GM12878 (cell line): ENCODE data around the gene GPRC5D. TPM values are rescaled to one million over a fixed set of nuclear protein-coding genes. Genes with fewer than 3 reads are reported as not detected.

ENCODE experiments used
- ATAC-seq: fragments of 200-7000 bp; cut with Tn5 transposase; 3 replicates; pipeline ENCODE4 v1.9.1; 2020; ENCODE audit warnings: mild to moderate bottlenecking, moderate library complexity
- BruUV-seq: library from RNA; stranded (reverse); fragments of 400-500 nt; replicated peaks from 2 replicates; lab custom pipeline; 2021; lab: Mats Ljungman, UMichigan
- CTCF ChIA-PET: fragments of 300-600 bp; sonication (Branson Sonifier 250); formaldehyde crosslinking; extraction: SDS; loops from one replicate; lab custom pipeline; 2021; ENCODE audit warnings: inconsistent platforms; lab: Yijun Ruan, JAX
- POLR2A ChIA-PET: fragments of 350-600 bp; formaldehyde crosslinking; extraction: SDS; loops from one replicate; lab custom pipeline; 2021; ENCODE audit warnings: inconsistent platforms; lab: Charles Lee
- RAD21 ChIA-PET: fragments of 300-600 bp; sonication (Branson Sonifier 250); formaldehyde crosslinking; loops from one replicate; lab custom pipeline; 2023; ENCODE audit warnings: antibody characterized with exemption; ENCODE audit not compliant: unreplicated experiment; lab: Charles Lee
- SMC1A ChIA-PET: fragments of 300-600 bp; sonication (Branson Sonifier 250); formaldehyde crosslinking; loops from one replicate; lab custom pipeline; 2023; ENCODE audit not compliant: unreplicated experiment, uncharacterized antibody; lab: Charles Lee
- DNase-seq: peaks from one replicate; pipeline ENCODE4 v3.0.0-alpha.2; 2011; ENCODE audit warnings: low read depth, low spot score
- FAIRE-seq: peaks from 3 replicates; lab custom pipeline; 2011; peaks lifted over from hg19 to GRCh38; lab: Jason Lieb, UNC
- H2AFZ ChIP-seq: 2 replicates; pipeline ENCODE4 v1.6.0; 2011; ENCODE audit warnings: low read depth, low read length, control low read depth; ENCODE audit not compliant: control insufficient read depth
- H3K27ac ChIP-seq: 2 replicates; pipeline ENCODE4 v1.5.1; 2011; ENCODE audit warnings: control low read depth; ENCODE audit not compliant: control insufficient read depth, insufficient read depth
- H3K27me3 ChIP-seq, 2 experiments: replicated peaks in 1 of 2; 2 replicates each; pipeline versions ENCODE4 v1.6.0 to v1.6.1; 2011; ENCODE audit warnings: low read length in 1 of 2; ENCODE audit not compliant: control insufficient read depth in 2 of 2, insufficient read depth in 2 of 2
- H3K36me3 ChIP-seq, 2 experiments: 2 replicates each; pipeline ENCODE4 v1.5.1; 2011; ENCODE audit warnings: low read length in 1 of 2; ENCODE audit not compliant: control insufficient read depth in 2 of 2, insufficient read depth in 2 of 2
- H3K4me1 ChIP-seq: 2 replicates; pipeline ENCODE4 v1.6.1; 2011; ENCODE audit warnings: mild to moderate bottlenecking, low read length, moderate library complexity, mixed read lengths; ENCODE audit not compliant: control insufficient read depth, insufficient read depth
- H3K4me2 ChIP-seq: 2 replicates; pipeline ENCODE4 v1.6.0; 2011; ENCODE audit warnings: control low read depth; ENCODE audit not compliant: control insufficient read depth, insufficient read depth
- H3K4me3 ChIP-seq: fragments of 200-600 bp; sonication (generic); 2 replicates; pipeline ENCODE4 v1.5.1; 2016
- H3K79me2 ChIP-seq: 2 replicates; pipeline ENCODE4 v1.6.0; 2011; ENCODE audit warnings: low read length; ENCODE audit not compliant: control insufficient read depth, insufficient read depth
- H3K9ac ChIP-seq: 2 replicates; pipeline ENCODE4 v1.8.0; 2011; ENCODE audit warnings: low read length, control low read depth, mixed read lengths; ENCODE audit not compliant: control insufficient read depth, insufficient read depth
- H3K9me3 ChIP-seq: replicated peaks from 3 replicates; pipeline ENCODE4 v1.5.1; 2011; ENCODE audit warnings: mild to moderate bottlenecking, low read length; ENCODE audit not compliant: control insufficient read depth, insufficient read depth
- H4K20me1 ChIP-seq: 2 replicates; pipeline ENCODE4 v1.6.0; 2011; ENCODE audit not compliant: control insufficient read depth, insufficient read depth
- CBFB ChIP-seq: IDR thresholded peaks from 2 replicates; pipeline ENCODE4 v1.6.1; 2016; ENCODE audit warnings: antibody characterized with exemption, low read depth
- EGR1 ChIP-seq, 2 experiments: IDR thresholded peaks; 1 replicate in 1 of 2; 2 replicates in 1 of 2; pipeline ENCODE4 v1.6.1; 2011 to 2012; ENCODE audit warnings: low read depth in 2 of 2, low read length in 2 of 2, borderline replicate concordance in 1 of 2, mild to moderate bottlenecking in 1 of 2, moderate library complexity in 1 of 2
- ELK1 ChIP-seq: IDR thresholded peaks from 2 replicates; pipeline ENCODE4 v1.6.1; 2012; ENCODE audit warnings: low read depth, low read length, improper control_type of control experiment
- ETV6 ChIP-seq, 2 experiments: fragments of 450-650 bp in 1 of 2; IDR thresholded peaks in 1 of 2; conservative IDR thresholded peaks in 1 of 2; 2 replicates each; pipeline ENCODE4 v1.6.1; 2014; ENCODE audit warnings: antibody characterized with exemption in 1 of 2, borderline replicate concordance in 1 of 2, low read depth in 1 of 2, mild to moderate bottlenecking in 1 of 2, moderate library complexity in 1 of 2
- HCFC1 ChIP-seq: fragments of 150-350 bp; IDR thresholded peaks from 2 replicates; pipeline ENCODE4 v1.6.1; 2014; ENCODE audit warnings: low read length
- HDAC6 ChIP-seq: fragments of 200-600 bp; sonication (generic); IDR thresholded peaks from one replicate; pipeline ENCODE4 v1.8.0; 2017; ENCODE audit warnings: antibody characterized with exemption; ENCODE audit not compliant: unreplicated experiment
- IRF4 ChIP-seq: IDR thresholded peaks from 2 replicates; pipeline ENCODE4 v1.6.1; 2011; ENCODE audit warnings: low read depth, low read length
- JUND ChIP-seq: IDR thresholded peaks from 2 replicates; pipeline ENCODE4 v1.6.1; 2012; ENCODE audit warnings: low read depth, mild to moderate bottlenecking, low read length, improper control_type of control experiment, moderate library complexity
- KDM1A ChIP-seq: fragments of 200-600 bp; sonication (generic); IDR thresholded peaks from 2 replicates; pipeline ENCODE4 v1.6.1; 2016; ENCODE audit warnings: borderline replicate concordance
- KLF5 ChIP-seq: fragments of 450-650 bp; IDR thresholded peaks from 2 replicates; pipeline ENCODE4 v1.6.1; 2014; ENCODE audit warnings: mild to moderate bottlenecking; ENCODE audit not compliant: partially characterized antibody
- RB1 ChIP-seq: fragments of 450-650 bp; formaldehyde crosslinking; IDR thresholded peaks from 2 replicates; pipeline ENCODE4 v1.6.1; 2017; ENCODE audit warnings: mild to moderate bottlenecking, borderline replicate concordance
- RBBP5 ChIP-seq: fragments of 200-600 bp; sonication (generic); conservative IDR thresholded peaks from 2 replicates; pipeline ENCODE4 v1.6.1; 2016
- TCF12 ChIP-seq: IDR thresholded peaks from 2 replicates; pipeline ENCODE4 v1.6.1; 2011; ENCODE audit warnings: low read depth, mild to moderate bottlenecking, low read length
- WGBS: methylation state at CpG from one replicate; pipeline ENCODE4 v1.1.6; 2016; ENCODE audit warnings: low lambda C conversion rate; ENCODE audit not compliant: insufficient replicate concordance, insufficient coverage; ENCODE audit errors: missing lambda C conversion rate; 5-methylcytosine and 5-hydroxymethylcytosine counted together
- in situ Hi-C: fragments of 300-500 bp; cut with MboI; formaldehyde crosslinking; loops from 9 replicates; pipeline ENCODE4 v1.14.3; 2018; ENCODE audit warnings: mixed read lengths
- intact Hi-C: fragments of 100-400 bp; cut with micrococcal nuclease; formaldehyde crosslinking; loops from one replicate; pipeline ENCODE4 v1.14.2; 2022; ENCODE audit not compliant: unreplicated experiment
- polyA plus RNA-seq, 11 experiments: library from polyadenylated mRNA; depleted of rRNA in 4 of 11; unstranded in 6 of 11; stranded (reverse) in 5 of 11; fragments of >200 nt; fragmentation: Nextera tagmentation in 4 of 11; fragmentation: Illumina TruSeq in 1 of 11; extraction: Ambion mirVana in 4 of 11; extraction: Trizol in 1 of 11; gene quantifications; 1 replicate in 1 of 11; 2 replicates in 10 of 11; pipeline versions ENCODE4 v1.2.1 to v1.2.3, GENCODE V29; 2011 to 2016; ENCODE audit warnings: inconsistent platforms in 2 of 11, missing spikeins in 2 of 11, low read depth in 1 of 11
- total RNA-seq, 4 experiments: library from RNA; depleted of rRNA in 3 of 4; stranded (reverse); fragments of >200 nt in 3 of 4; fragmentation: Illumina TruSeq in 1 of 4; extraction: Trizol in 1 of 4; gene quantifications; 2 replicates each; pipeline versions ENCODE4 v1.2.1 to v1.2.3, GENCODE V29; 2013 to 2021
- TF ChIP-seq, protein P1 (sequence below): IDR thresholded peaks from 2 replicates; pipeline ENCODE4 v1.6.1; 2012; ENCODE audit warnings: low read depth, low read length, improper control_type of control experiment
- TF ChIP-seq, protein P2 (sequence below): fragments of 450-650 bp; formaldehyde crosslinking; IDR thresholded peaks from 2 replicates; pipeline ENCODE4 v1.5.0; 2022; ENCODE audit warnings: mild to moderate bottlenecking, missing genetic modification characterization
- TF ChIP-seq, protein P3 (sequence below): fragments of 450-650 bp; IDR thresholded peaks from 2 replicates; pipeline ENCODE4 v1.6.1; 2017; ENCODE audit warnings: low read depth, mild to moderate bottlenecking, moderate library complexity

Gene GPRC5D
- total and polyA plus RNA-seq, 10 of the 15 experiments (the other 5 are each of a cell fraction or from before 2014, with no cell fraction given), result 0.18 to 0.90 (median 0.37) TPM; not detected in 3

DNA sequence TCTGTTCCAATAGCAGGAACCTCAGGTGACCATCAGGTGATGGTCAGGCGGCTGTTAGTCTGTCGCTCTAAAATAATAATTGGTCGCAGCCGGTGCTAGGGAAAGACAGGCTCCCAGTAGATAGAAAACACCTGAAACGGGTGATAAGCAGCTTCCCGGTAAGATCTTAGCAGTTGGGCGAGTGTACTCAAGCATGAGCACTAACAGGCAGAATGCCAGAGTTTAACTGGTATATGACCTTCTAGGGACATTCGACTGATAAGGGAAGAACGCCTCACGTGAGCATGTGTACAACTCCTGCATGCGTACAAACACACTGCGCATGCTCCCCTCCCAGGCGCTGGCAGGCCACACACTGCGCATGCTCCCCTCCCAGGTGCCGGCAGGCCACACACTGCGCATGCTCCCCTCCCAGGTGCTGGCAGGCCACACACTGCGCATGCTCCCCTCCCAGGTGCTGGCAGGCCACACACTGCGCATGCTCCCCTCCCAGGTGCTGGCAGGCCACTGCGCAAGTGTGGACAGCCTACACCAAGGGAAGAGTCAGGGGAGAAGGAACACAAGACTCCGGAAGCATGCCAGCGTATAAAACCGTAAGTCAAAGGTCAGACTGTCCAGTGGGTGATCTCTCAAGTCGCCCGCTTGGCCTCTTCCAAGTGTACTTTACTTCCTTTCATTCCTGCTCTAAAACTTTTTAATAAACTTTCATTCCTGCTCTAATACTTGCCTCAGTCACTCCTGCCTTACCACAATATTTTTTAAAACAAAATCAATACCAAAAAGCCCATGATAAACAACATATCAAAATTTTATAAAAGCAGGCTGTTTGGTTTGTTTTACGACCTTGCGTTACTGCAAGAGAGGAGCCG is 24.5 kb downstream of the GPRC5D start:
- no peak overlapping the region for H2AFZ ChIP-seq
- BruUV-seq, result no TSS peak
- FAIRE-seq, result no peak
- no peak for TF ChIP-seq RB1
- no peak for TF ChIP-seq HDAC6
- TF ChIP-seq, protein P1, sequence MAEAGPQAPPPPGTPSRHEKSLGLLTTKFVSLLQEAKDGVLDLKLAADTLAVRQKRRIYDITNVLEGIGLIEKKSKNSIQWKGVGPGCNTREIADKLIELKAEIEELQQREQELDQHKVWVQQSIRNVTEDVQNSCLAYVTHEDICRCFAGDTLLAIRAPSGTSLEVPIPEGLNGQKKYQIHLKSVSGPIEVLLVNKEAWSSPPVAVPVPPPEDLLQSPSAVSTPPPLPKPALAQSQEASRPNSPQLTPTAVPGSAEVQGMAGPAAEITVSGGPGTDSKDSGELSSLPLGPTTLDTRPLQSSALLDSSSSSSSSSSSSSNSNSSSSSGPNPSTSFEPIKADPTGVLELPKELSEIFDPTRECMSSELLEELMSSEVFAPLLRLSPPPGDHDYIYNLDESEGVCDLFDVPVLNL, result no peak
- no peak for TF ChIP-seq TCF12
- TF ChIP-seq ETV6 (conservative IDR thresholded peaks at IDR 0.05 in 1 of 2, IDR thresholded peaks at IDR 0.05 in 1 of 2; ENCODE audit: borderline replicate concordance in 1 of 2, low read depth in 1 of 2), result no peak
- no peak for TF ChIP-seq KDM1A
- TF ChIP-seq IRF4, result no peak
- TF ChIP-seq RBBP5, result no peak
- no peak for TF ChIP-seq KLF5
- no peak for TF ChIP-seq ELK1
- TF ChIP-seq JUND, result no peak
- TF ChIP-seq EGR1 (IDR thresholded peaks at IDR 0.05; ENCODE audit: borderline replicate concordance in 1 of 2, low read depth in 2 of 2, low read length in 2 of 2), result no peak
- TF ChIP-seq, protein P2, sequence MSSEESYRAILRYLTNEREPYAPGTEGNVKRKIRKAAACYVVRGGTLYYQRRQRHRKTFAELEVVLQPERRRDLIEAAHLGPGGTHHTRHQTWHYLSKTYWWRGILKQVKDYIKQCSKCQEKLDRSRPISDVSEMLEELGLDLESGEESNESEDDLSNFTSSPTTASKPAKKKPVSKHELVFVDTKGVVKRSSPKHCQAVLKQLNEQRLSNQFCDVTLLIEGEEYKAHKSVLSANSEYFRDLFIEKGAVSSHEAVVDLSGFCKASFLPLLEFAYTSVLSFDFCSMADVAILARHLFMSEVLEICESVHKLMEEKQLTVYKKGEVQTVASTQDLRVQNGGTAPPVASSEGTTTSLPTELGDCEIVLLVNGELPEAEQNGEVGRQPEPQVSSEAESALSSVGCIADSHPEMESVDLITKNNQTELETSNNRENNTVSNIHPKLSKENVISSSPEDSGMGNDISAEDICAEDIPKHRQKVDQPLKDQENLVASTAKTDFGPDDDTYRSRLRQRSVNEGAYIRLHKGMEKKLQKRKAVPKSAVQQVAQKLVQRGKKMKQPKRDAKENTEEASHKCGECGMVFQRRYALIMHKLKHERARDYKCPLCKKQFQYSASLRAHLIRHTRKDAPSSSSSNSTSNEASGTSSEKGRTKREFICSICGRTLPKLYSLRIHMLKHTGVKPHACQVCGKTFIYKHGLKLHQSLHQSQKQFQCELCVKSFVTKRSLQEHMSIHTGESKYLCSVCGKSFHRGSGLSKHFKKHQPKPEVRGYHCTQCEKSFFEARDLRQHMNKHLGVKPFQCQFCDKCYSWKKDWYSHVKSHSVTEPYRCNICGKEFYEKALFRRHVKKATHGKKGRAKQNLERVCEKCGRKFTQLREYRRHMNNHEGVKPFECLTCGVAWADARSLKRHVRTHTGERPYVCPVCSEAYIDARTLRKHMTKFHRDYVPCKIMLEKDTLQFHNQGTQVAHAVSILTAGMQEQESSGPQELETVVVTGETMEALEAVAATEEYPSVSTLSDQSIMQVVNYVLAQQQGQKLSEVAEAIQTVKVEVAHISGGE (CRISPR knock-in tag), result no peak
- TF ChIP-seq CBFB, result no peak
- TF ChIP-seq, protein P3, sequence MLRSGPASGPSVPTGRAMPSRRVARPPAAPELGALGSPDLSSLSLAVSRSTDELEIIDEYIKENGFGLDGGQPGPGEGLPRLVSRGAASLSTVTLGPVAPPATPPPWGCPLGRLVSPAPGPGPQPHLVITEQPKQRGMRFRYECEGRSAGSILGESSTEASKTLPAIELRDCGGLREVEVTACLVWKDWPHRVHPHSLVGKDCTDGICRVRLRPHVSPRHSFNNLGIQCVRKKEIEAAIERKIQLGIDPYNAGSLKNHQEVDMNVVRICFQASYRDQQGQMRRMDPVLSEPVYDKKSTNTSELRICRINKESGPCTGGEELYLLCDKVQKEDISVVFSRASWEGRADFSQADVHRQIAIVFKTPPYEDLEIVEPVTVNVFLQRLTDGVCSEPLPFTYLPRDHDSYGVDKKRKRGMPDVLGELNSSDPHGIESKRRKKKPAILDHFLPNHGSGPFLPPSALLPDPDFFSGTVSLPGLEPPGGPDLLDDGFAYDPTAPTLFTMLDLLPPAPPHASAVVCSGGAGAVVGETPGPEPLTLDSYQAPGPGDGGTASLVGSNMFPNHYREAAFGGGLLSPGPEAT, result no peak
- TF ChIP-seq HCFC1, result no peak

More for the DNA sequence above, 24.5 kb downstream of the GPRC5D start:
- ChIA-PET RAD21 (no interaction called here), CTCF (interaction anchor here (1.1 kb wide), 1 partner anchor 285 kb away, joined by 3 read pairs; no protein-coding TSS in a partner anchor), POLR2A (no interaction called here), SMC1A (no interaction called here)
- DNase-seq (peak; percentile 28), ATAC-seq (no peak)
- in situ Hi-C loops (no loop called here), intact Hi-C loops (no loop called here)
- Histone ChIP-seq H3K27ac (no peak overlapping the region), H3K27me3 (peaks cover 0 to 1% of the 10 kb centered on the region in 2 experiments; a peak in 2 of 4 replicates), H3K4me2 (no peak overlapping the region), H4K20me1 (no peaks in the 10 kb centered on the region), H3K4me3 (no peak overlapping the region), H3K9ac (no peak overlapping the region), H3K36me3 (no peaks in the 10 kb centered on the region), H3K9me3 (no peaks in the 10 kb centered on the region), H3K79me2 (no peaks in the 10 kb centered on the region), H3K4me1 (no peaks in the 10 kb centered on the region)
- WGBS, result 48% methylated on average over 26 of the region's 27 CpGs
